K562 (cell line): ENCODE data around the gene ZNRD2. TPM values are rescaled to one million over a fixed set of nuclear protein-coding genes. Genes with fewer than 3 reads are reported as not detected.

Experiments
- EZH2 ChIP-seq: IDR thresholded peaks from 2 replicates; pipeline ENCODE4 v1.6.1; 2012; ENCODE audit warnings: low read depth, mild to moderate bottlenecking, inconsistent platforms, low read length, borderline replicate concordance
- ZNF232 ChIP-seq: sonication (generic); formaldehyde crosslinking; IDR thresholded peaks from 2 replicates; pipeline ENCODE4 v1.8.0; 2022; ENCODE audit warnings: mild to moderate bottlenecking, missing genetic modification reagents
- polyA plus RNA-seq, 8 experiments: library from polyadenylated mRNA; depleted of rRNA in 4 of 8; stranded (reverse) in 5 of 8; unstranded in 3 of 8; fragments of >200 nt; fragmentation: Nextera tagmentation in 2 of 8; fragmentation: Illumina TruSeq in 1 of 8; extraction: Ambion mirVana in 2 of 8; extraction: Trizol in 1 of 8; gene quantifications; 2 replicates each; pipeline versions ENCODE4 v1.2.1 to v1.2.3, GENCODE V29; 2011 to 2014; ENCODE audit warnings: inconsistent platforms in 1 of 8, missing spikeins in 1 of 8
- total RNA-seq, 7 experiments: library from RNA; depleted of rRNA in 6 of 7; stranded (reverse); fragments of >200 nt in 6 of 7; fragmentation: Illumina TruSeq in 2 of 7; extraction: Trizol in 2 of 7; gene quantifications; 2 replicates each; pipeline versions ENCODE4 v1.2.1 to v1.2.3, GENCODE V29; 2011 to 2021; ENCODE audit warnings: low replicate concordance in 1 of 7
- TF ChIP-seq, protein P1 (sequence below), 2 experiments: fragments of 450-650 bp; IDR thresholded peaks; 2 replicates each; pipeline ENCODE4 v1.6.1; 2018; ENCODE audit warnings: mild to moderate bottlenecking in 2 of 2, low read depth in 1 of 2; ENCODE audit not compliant: partially characterized antibody in 2 of 2
- TF ChIP-seq, protein P2 (sequence below): fragments of 450-650 bp; IDR thresholded peaks from 2 replicates; pipeline ENCODE4 v1.6.1; 2016; ENCODE audit warnings: borderline replicate concordance

The ZNRD2 gene
- total and polyA plus RNA-seq, 9 of the 15 experiments (the other 6 are each of a cell fraction or from before 2014, with no cell fraction given) = 13.4 to 129 (median 60.4) TPM

DNA sequence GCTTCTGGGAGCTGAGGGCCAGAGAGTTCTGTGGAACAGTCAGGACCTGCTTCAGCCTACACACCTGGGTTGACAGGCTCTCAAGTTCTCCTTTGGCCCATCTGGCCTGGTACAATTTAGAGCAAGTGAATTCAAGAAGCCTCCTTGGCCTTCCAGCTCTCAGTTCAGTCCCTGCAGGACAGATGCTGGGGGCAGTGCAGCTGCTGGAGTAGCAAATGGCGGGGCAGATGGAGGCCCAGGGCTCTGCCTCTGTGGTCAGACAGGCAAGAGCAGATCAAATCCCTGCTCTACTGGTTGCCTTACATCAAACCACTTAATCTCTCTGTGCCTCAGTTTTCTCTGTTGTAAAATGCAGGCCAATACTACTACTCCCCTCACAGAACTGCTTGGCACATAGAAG, 34.0 kb downstream of the ZNRD2 start (continued):
- TF ChIP-seq, protein P1, sequence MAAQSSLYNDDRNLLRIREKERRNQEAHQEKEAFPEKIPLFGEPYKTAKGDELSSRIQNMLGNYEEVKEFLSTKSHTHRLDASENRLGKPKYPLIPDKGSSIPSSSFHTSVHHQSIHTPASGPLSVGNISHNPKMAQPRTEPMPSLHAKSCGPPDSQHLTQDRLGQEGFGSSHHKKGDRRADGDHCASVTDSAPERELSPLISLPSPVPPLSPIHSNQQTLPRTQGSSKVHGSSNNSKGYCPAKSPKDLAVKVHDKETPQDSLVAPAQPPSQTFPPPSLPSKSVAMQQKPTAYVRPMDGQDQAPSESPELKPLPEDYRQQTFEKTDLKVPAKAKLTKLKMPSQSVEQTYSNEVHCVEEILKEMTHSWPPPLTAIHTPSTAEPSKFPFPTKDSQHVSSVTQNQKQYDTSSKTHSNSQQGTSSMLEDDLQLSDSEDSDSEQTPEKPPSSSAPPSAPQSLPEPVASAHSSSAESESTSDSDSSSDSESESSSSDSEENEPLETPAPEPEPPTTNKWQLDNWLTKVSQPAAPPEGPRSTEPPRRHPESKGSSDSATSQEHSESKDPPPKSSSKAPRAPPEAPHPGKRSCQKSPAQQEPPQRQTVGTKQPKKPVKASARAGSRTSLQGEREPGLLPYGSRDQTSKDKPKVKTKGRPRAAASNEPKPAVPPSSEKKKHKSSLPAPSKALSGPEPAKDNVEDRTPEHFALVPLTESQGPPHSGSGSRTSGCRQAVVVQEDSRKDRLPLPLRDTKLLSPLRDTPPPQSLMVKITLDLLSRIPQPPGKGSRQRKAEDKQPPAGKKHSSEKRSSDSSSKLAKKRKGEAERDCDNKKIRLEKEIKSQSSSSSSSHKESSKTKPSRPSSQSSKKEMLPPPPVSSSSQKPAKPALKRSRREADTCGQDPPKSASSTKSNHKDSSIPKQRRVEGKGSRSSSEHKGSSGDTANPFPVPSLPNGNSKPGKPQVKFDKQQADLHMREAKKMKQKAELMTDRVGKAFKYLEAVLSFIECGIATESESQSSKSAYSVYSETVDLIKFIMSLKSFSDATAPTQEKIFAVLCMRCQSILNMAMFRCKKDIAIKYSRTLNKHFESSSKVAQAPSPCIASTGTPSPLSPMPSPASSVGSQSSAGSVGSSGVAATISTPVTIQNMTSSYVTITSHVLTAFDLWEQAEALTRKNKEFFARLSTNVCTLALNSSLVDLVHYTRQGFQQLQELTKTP (IDR thresholded peaks at IDR 0.05; ENCODE audit: low read depth in 1 of 2, partially characterized antibody in 2 of 2) = no peak
- no peak for TF ChIP-seq EZH2
- TF ChIP-seq, protein P2, sequence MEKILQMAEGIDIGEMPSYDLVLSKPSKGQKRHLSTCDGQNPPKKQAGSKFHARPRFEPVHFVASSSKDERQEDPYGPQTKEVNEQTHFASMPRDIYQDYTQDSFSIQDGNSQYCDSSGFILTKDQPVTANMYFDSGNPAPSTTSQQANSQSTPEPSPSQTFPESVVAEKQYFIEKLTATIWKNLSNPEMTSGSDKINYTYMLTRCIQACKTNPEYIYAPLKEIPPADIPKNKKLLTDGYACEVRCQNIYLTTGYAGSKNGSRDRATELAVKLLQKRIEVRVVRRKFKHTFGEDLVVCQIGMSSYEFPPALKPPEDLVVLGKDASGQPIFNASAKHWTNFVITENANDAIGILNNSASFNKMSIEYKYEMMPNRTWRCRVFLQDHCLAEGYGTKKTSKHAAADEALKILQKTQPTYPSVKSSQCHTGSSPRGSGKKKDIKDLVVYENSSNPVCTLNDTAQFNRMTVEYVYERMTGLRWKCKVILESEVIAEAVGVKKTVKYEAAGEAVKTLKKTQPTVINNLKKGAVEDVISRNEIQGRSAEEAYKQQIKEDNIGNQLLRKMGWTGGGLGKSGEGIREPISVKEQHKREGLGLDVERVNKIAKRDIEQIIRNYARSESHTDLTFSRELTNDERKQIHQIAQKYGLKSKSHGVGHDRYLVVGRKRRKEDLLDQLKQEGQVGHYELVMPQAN = no peak
- TF ChIP-seq ZNF232 (CRISPR knock-in tag) = no peak
